Mesenchymal stem cell (in vitro differentiated cells and primary cell): Measurements from ENCODE around the gene TUBB4B.

Experiments
- DNase-seq: peaks from one replicate; pipeline ENCODE4 v3.0.0-alpha.2; 2013
- H2AFZ ChIP-seq: one replicate; pipeline ENCODE4 v1.6.1; 2013; ENCODE audit warnings: low read depth, mild to moderate bottlenecking, control low read depth, inconsistent platforms, low read length, moderate library complexity
- H2AK5ac ChIP-seq: 2 replicates; pipeline ENCODE4 v1.6.1; 2013; ENCODE audit warnings: low read length, moderate library complexity, mild to moderate bottlenecking, inconsistent platforms; ENCODE audit not compliant: severe bottlenecking
- H2BK120ac ChIP-seq: one replicate; pipeline ENCODE4 v1.6.1; 2013; ENCODE audit warnings: low read depth, mild to moderate bottlenecking, inconsistent platforms, low read length, moderate library complexity
- H2BK12ac ChIP-seq, 2 experiments: one replicate each; pipeline ENCODE4 v1.6.1; 2013; ENCODE audit warnings: inconsistent platforms in 2 of 2, low read length in 2 of 2, mild to moderate bottlenecking in 2 of 2, moderate library complexity in 2 of 2, control low read depth in 1 of 2
- H2BK15ac ChIP-seq: one replicate; pipeline ENCODE4 v1.6.1; 2013; ENCODE audit warnings: mild to moderate bottlenecking, low read depth, inconsistent platforms; ENCODE audit not compliant: poor library complexity, severe bottlenecking
- H2BK5ac ChIP-seq: 2 replicates; pipeline ENCODE4 v1.6.1; 2013; ENCODE audit warnings: low read depth, mild to moderate bottlenecking, low read length, control low read depth, inconsistent platforms; ENCODE audit not compliant: poor library complexity, severe bottlenecking
- H3K14ac ChIP-seq, 2 experiments: one replicate each; pipeline ENCODE4 v1.6.1; 2013; ENCODE audit warnings: inconsistent platforms in 2 of 2, low read length in 2 of 2, control low read depth in 1 of 2, mild to moderate bottlenecking in 1 of 2, moderate library complexity in 1 of 2
- H3K18ac ChIP-seq, 2 experiments: one replicate each; pipeline ENCODE4 v1.6.1; 2013; ENCODE audit warnings: inconsistent platforms in 2 of 2, low read length in 2 of 2, control low read depth in 1 of 2, low read depth in 1 of 2, mild to moderate bottlenecking in 1 of 2
- H3K23ac ChIP-seq, 2 experiments: one replicate each; pipeline ENCODE4 v1.6.1; 2013; ENCODE audit warnings: inconsistent platforms in 2 of 2, low read length in 2 of 2, mild to moderate bottlenecking in 2 of 2, moderate library complexity in 2 of 2, control low read depth in 1 of 2
- H3K27ac ChIP-seq: 2 replicates; pipeline ENCODE4 v1.5.1; 2013; ENCODE audit warnings: mild to moderate bottlenecking, moderate library complexity, low read length, control low read depth, inconsistent platforms; ENCODE audit not compliant: poor library complexity, severe bottlenecking
- H3K27me3 ChIP-seq, 2 experiments: 2 replicates each; pipeline versions ENCODE4 v1.6.1 to v1.7.0; 2013; ENCODE audit warnings: low read length in 2 of 2, mild to moderate bottlenecking in 2 of 2, moderate library complexity in 2 of 2, control low read depth in 1 of 2, inconsistent platforms in 1 of 2; ENCODE audit not compliant: control insufficient read depth in 1 of 2, insufficient read depth in 1 of 2
- H3K36me3 ChIP-seq, 2 experiments: 2 replicates each; pipeline versions ENCODE4 v1.6.1 to v1.7.0; 2013; ENCODE audit warnings: low read length in 2 of 2, control low read depth in 1 of 2, inconsistent platforms in 1 of 2, low read depth in 1 of 2, mild to moderate bottlenecking in 1 of 2; ENCODE audit not compliant: insufficient read depth in 2 of 2, control insufficient read depth in 1 of 2
- H3K4ac ChIP-seq, 2 experiments: one replicate each; pipeline ENCODE4 v1.6.1; 2013; ENCODE audit warnings: inconsistent platforms in 2 of 2, low read length in 2 of 2, mild to moderate bottlenecking in 2 of 2, moderate library complexity in 2 of 2, control low read depth in 1 of 2, low read depth in 1 of 2
- H3K4me1 ChIP-seq: 2 replicates; pipeline ENCODE4 v1.6.1; 2013; ENCODE audit warnings: low read depth, low read length, control low read depth; ENCODE audit not compliant: control insufficient read depth, insufficient read depth
- H3K4me2 ChIP-seq: 2 replicates; pipeline ENCODE4 v1.6.1; 2013; ENCODE audit warnings: low read length, mild to moderate bottlenecking, inconsistent platforms; ENCODE audit not compliant: poor library complexity, severe bottlenecking
- H3K4me3 ChIP-seq, 2 experiments: 2 replicates each; pipeline versions ENCODE4 v1.5.1 to v1.7.0; 2013; ENCODE audit warnings: low read length in 2 of 2, mild to moderate bottlenecking in 2 of 2, control low read depth in 1 of 2, low read depth in 1 of 2; ENCODE audit not compliant: insufficient read depth in 1 of 2
- H3K79me1 ChIP-seq: replicated peaks from 2 replicates; pipeline ENCODE4 v1.6.1; 2013; ENCODE audit warnings: mild to moderate bottlenecking, control low read depth, low read length, inconsistent platforms; ENCODE audit not compliant: poor library complexity, severe bottlenecking
- H3K9ac ChIP-seq: 2 replicates; pipeline ENCODE4 v1.7.0; 2013; ENCODE audit warnings: mild to moderate bottlenecking, low read length, moderate library complexity
- H3K9me3 ChIP-seq: 2 replicates; pipeline ENCODE4 v1.7.0; 2013; ENCODE audit warnings: mild to moderate bottlenecking, low read length; ENCODE audit not compliant: control insufficient read depth
- H4K8ac ChIP-seq: one replicate; pipeline ENCODE4 v1.6.1; 2013; ENCODE audit warnings: inconsistent platforms, mild to moderate bottlenecking, low read length, moderate library complexity
- H4K91ac ChIP-seq: one replicate; pipeline ENCODE4 v1.6.1; 2013; ENCODE audit warnings: mild to moderate bottlenecking, low read length, inconsistent platforms
- WGBS: methylation state at CpG from one replicate; pipeline ENCODE4 v1.1.7; 2013; ENCODE audit warnings: mixed read lengths; 5-methylcytosine and 5-hydroxymethylcytosine counted together

The TUBB4B gene

GRCh38 chr9:137269231-137269772, 28.2 kb downstream of the TUBB4B start:
- peak; percentile 92 for DNase-seq
- Histone ChIP-seq H3K27me3 (no peaks in the 10 kb centered on the region), H4K8ac (peak overlapping the region; percentile 95), H4K91ac (peak overlapping the region; percentile 99), H2BK120ac (peak overlapping the region; percentile 91), H3K4me3 (no peak overlapping the region), H2AK5ac (no peak overlapping the region), H3K79me1 (peaks cover 51% of the 10 kb centered on the region), H3K4me2 (no peak overlapping the region), H3K23ac (no peak overlapping the region), H3K4ac (peak overlapping the region; percentile 99 to 100), H3K36me3 (peaks cover 77 to 92% of the 10 kb centered on the region in 2 experiments), H2BK12ac (peak overlapping the region; percentile 99), H3K9ac (no peak overlapping the region), H3K14ac (peak overlapping the region in 1 of 2 experiments; percentile 86), H3K9me3 (no peaks in the 10 kb centered on the region), H2BK15ac (peak overlapping the region; percentile 95), H3K4me1 (peaks cover 24% of the 10 kb centered on the region), H2AFZ (no peak overlapping the region), H2BK5ac (no peak overlapping the region), H3K27ac (no peak overlapping the region), H3K18ac (peak overlapping the region; percentile 97 to 100)
- WGBS: 47% methylated on average over 17 of the region's 17 CpGs

- H2BK12ac ChIP-seq: peak overlapping the region in 1 of 2 experiments; percentile 37
- no peak overlapping the region for H2BK5ac ChIP-seq
- no peak overlapping the region for H3K9ac ChIP-seq
- H3K27ac ChIP-seq: no peak overlapping the region
- no peaks in the 10 kb centered on the region for H3K9me3 ChIP-seq
- no peak for DNase-seq
- WGBS: 97% methylated on average over 32 of the region's 32 CpGs
- H2BK120ac ChIP-seq: no peak overlapping the region
- no peak overlapping the region for H3K4ac ChIP-seq
- no peak overlapping the region for H2BK15ac ChIP-seq
- H4K8ac ChIP-seq: no peak overlapping the region
- H3K14ac ChIP-seq: no peak overlapping the region
- peaks cover 47% of the 10 kb centered on the region for H3K79me1 ChIP-seq
- peak overlapping the region in 1 of 2 experiments; percentile 54 for H3K18ac ChIP-seq
- no peaks in the 10 kb centered on the region for H3K27me3 ChIP-seq
- H3K23ac ChIP-seq: no peak overlapping the region
- H3K4me2 ChIP-seq: no peak overlapping the region
- peaks cover 63 to 80% of the 10 kb centered on the region in 2 experiments for H3K36me3 ChIP-seq
- H4K91ac ChIP-seq: no peak overlapping the region
- H3K4me1 ChIP-seq: peaks cover 31% of the 10 kb centered on the region
- no peak overlapping the region for H3K4me3 ChIP-seq
- H2AFZ ChIP-seq: no peak overlapping the region
- H2AK5ac ChIP-seq: no peak overlapping the region
Observed at GRCh38 chr9:137270929-137271695, 30.0 kb downstream of the TUBB4B start.

DNA sequence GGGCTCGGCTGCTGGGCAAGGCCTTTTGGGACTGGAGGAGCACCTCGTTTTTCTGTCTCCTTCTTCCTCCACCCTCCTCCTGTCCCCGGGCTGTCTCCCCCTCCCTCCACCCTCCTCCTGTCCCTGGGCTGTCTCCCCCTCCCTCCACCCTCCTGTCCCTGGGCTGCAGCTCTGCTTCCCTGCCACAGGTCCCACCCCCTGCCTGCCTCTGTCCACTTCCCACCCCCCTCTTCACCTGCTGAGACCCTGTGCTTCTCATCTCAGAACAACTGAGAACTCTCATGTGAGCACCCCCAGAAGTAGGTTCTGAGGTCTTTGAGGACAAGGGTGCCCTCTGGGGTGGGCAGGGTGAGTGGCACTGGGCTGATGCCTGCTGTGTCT, 30.6 kb downstream of the TUBB4B start:
- Histone ChIP-seq H3K9me3 (no peaks in the 10 kb centered on the region), H3K4me2 (no peak overlapping the region), H3K36me3 (peaks cover 58 to 78% of the 10 kb centered on the region in 2 experiments), H3K27me3 (no peaks in the 10 kb centered on the region), H3K4ac (no peak overlapping the region), H3K9ac (no peak overlapping the region), H2BK15ac (no peak overlapping the region), H3K4me3 (no peak overlapping the region), H3K27ac (no peak overlapping the region), H3K79me1 (peaks cover 41% of the 10 kb centered on the region), H2BK120ac (peak overlapping the region; percentile 42), H2BK12ac (no peak overlapping the region), H4K91ac (no peak overlapping the region), H3K23ac (no peak overlapping the region), H3K4me1 (peaks cover 35% of the 10 kb centered on the region), H2AK5ac (no peak overlapping the region), H2AFZ (no peak overlapping the region), H3K18ac (no peak overlapping the region), H2BK5ac (no peak overlapping the region), H3K14ac (no peak overlapping the region), H4K8ac (no peak overlapping the region)
- no peak for DNase-seq
- WGBS: 76% methylated on average over 3 of the region's 3 CpGs

DNA sequence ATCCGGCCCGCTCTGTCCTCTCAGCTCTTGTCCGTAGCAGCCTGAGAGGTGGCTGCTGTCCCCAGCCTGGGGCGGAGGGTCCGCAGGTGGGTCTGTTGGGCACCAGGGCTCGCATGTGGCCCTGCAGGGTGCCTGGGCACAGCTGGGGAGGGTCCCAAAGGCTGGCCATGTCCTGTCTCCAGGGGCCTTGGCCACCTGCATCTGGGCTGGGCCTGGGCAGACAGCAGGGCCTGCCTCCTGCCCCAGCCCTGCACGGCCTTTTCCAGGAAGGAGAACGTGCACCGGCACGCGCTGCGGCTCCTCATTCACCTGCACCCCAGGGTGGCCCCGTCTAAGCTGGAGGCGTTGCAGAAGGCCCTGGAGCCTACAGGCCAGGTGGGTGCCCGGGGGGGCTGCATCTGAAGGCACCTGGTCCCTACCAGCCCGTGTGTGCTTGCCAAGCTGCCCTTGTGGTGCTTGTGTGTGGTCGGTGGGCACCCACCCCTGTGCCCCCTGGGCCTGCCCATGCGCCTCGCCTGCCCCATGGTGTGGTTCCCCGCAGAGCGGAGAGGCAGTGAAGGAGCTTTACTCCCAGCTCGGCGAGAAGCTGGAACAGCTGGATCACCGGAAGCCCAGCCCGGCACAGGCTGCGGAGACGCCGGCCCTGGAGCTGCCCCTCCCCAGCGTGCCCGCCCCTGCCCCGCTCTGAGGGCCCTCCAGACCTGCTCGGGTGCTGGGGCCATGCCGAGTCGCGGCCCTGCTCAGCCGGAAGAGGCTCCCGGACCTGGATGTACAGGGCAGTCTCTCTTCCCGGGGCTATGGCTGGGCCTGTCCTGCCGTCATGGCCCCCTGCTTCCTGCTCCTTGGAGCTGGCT, 31.4 kb downstream of the TUBB4B start:
- Histone ChIP-seq H3K4me3 (no peak overlapping the region), H3K9ac (no peak overlapping the region), H2BK120ac (peak overlapping the region; percentile 42), H2BK5ac (no peak overlapping the region), H2BK12ac (no peak overlapping the region), H4K8ac (no peak overlapping the region), H3K36me3 (peaks cover 52 to 70% of the 10 kb centered on the region in 2 experiments), H2AFZ (no peak overlapping the region), H3K79me1 (peaks cover 39% of the 10 kb centered on the region), H3K27ac (no peak overlapping the region), H2BK15ac (no peak overlapping the region), H4K91ac (peak overlapping the region; percentile 57), H3K4ac (peak overlapping the region in 1 of 2 experiments; percentile 59), H3K18ac (peak overlapping the region in 1 of 2 experiments; percentile 51), H3K14ac (no peak overlapping the region), H3K27me3 (no peaks in the 10 kb centered on the region), H3K4me1 (peaks cover 43% of the 10 kb centered on the region), H3K23ac (no peak overlapping the region), H3K4me2 (no peak overlapping the region), H2AK5ac (no peak overlapping the region), H3K9me3 (no peaks in the 10 kb centered on the region)
- WGBS: 94% methylated on average over 39 of the region's 39 CpGs
- DNase-seq: no peak
